Measurements from ENCODE around the gene GPATCH8.

Gene GPATCH8

GRCh38 chr17:44451832-44452231 lies 51.4 kb downstream of the GPATCH8 start:
- no peak overlapping the region for H3K4me2 ChIP-seq (ENCODE audit: low read length)
- H3K79me2 ChIP-seq = peaks cover 24% of the 10 kb centered on the region
- H3K27me3 ChIP-seq (ENCODE audit: control insufficient read depth, insufficient read depth, low read length) = no peaks in the 10 kb centered on the region
- no peaks in the 10 kb centered on the region for H3K36me3 ChIP-seq (ENCODE audit: control insufficient read depth, insufficient read depth, low read length)
- no peak overlapping the region for H3K9ac ChIP-seq
- no peaks in the 10 kb centered on the region for H3K4me1 ChIP-seq
- H2AFZ ChIP-seq = no peak overlapping the region
- TF ChIP-seq, protein P1, sequence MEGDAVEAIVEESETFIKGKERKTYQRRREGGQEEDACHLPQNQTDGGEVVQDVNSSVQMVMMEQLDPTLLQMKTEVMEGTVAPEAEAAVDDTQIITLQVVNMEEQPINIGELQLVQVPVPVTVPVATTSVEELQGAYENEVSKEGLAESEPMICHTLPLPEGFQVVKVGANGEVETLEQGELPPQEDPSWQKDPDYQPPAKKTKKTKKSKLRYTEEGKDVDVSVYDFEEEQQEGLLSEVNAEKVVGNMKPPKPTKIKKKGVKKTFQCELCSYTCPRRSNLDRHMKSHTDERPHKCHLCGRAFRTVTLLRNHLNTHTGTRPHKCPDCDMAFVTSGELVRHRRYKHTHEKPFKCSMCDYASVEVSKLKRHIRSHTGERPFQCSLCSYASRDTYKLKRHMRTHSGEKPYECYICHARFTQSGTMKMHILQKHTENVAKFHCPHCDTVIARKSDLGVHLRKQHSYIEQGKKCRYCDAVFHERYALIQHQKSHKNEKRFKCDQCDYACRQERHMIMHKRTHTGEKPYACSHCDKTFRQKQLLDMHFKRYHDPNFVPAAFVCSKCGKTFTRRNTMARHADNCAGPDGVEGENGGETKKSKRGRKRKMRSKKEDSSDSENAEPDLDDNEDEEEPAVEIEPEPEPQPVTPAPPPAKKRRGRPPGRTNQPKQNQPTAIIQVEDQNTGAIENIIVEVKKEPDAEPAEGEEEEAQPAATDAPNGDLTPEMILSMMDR (IDR thresholded peaks at IDR 0.05) = no peak
- H3K9me3 ChIP-seq (ENCODE audit: control insufficient read depth, low read length) = no peaks in the 10 kb centered on the region
- H3K4me3 ChIP-seq (ENCODE audit: low read depth, low read length) = no peak overlapping the region
- no peak overlapping the region for H3K27ac ChIP-seq

DNA sequence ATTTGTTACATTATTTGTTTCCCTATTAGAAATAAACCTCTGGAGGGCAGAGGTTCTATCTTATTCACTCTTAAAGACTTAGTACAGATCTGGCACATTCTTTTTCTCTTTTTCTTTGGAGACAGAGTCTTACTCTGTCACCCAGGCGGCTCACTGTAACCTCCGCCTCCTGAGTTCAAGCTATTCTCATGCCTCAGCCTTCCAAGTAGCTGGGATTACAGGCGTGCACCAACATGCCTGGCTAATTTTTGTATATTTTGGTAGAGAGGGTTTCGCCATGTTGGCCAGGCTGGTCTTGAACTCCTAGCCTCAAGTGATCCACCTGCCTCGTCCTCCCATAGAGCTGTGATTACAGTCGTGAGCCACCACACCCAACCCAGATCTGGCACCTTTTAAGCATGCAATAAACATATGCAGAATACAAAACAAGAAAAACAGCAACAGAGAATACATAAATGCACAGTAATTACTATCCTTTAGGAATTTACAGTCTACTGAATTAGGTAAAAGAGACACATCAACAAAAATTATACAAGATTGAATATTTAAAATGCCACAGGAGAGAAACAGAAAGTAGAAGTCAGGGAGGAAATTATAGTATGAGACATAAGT lies 52.1 kb downstream of the GPATCH8 start:
- TF ChIP-seq, protein P1 (IDR thresholded peaks at IDR 0.05) = no peak
- H3K79me2 ChIP-seq = peaks cover 23% of the 10 kb centered on the region

GRCh38 chr17:44448412-44448811 lies 54.8 kb downstream of the GPATCH8 start:
- Histone ChIP-seq H3K4me2 (ENCODE audit: low read length) (no peak overlapping the region), H3K27me3 (ENCODE audit: control insufficient read depth, insufficient read depth, low read length) (no peaks in the 10 kb centered on the region), H3K36me3 (ENCODE audit: control insufficient read depth, insufficient read depth, low read length) (no peaks in the 10 kb centered on the region), H3K9me3 (ENCODE audit: control insufficient read depth, low read length) (no peaks in the 10 kb centered on the region), H3K27ac (no peak overlapping the region), H2AFZ (no peak overlapping the region), H3K79me2 (peaks cover 20% of the 10 kb centered on the region), H3K4me1 (no peaks in the 10 kb centered on the region), H3K4me3 (ENCODE audit: low read depth, low read length) (no peak overlapping the region), H3K9ac (no peak overlapping the region)
- TF ChIP-seq, protein P1 (IDR thresholded peaks at IDR 0.05) = no peak

More for the DNA sequence above, 52.1 kb downstream of the GPATCH8 start:
- Histone ChIP-seq H3K4me1 (no peaks in the 10 kb centered on the region), H3K27ac (no peak overlapping the region), H3K4me3 (ENCODE audit: low read depth, low read length) (no peak overlapping the region), H3K9ac (no peak overlapping the region), H3K9me3 (ENCODE audit: control insufficient read depth, low read length) (no peaks in the 10 kb centered on the region), H3K4me2 (ENCODE audit: low read length) (no peak overlapping the region), H3K36me3 (ENCODE audit: control insufficient read depth, insufficient read depth, low read length) (no peaks in the 10 kb centered on the region), H3K27me3 (ENCODE audit: control insufficient read depth, insufficient read depth, low read length) (no peaks in the 10 kb centered on the region), H2AFZ (no peak overlapping the region)

DNA sequence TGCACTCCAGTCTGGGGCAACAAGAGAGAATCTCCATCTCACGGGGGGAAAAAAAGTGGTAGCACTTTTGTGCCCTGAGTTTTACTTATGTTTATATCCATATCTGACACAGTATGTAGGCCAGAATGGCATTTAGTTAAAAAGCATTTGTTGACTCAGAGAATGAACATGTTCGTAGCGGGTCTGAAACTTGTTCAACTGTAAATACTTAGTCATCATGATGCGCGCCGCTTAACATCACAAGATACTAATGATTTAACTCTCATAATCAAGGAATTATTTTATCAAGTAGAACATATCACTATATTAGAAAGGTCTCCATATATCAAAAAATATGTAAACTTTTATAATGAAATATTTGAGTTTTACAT lies 58.5 kb downstream of the GPATCH8 start:
- Histone ChIP-seq H3K27me3 (ENCODE audit: control insufficient read depth, insufficient read depth, low read length) (no peaks in the 10 kb centered on the region), H3K79me2 (peaks cover 37% of the 10 kb centered on the region), H3K27ac (no peak overlapping the region), H3K4me1 (peaks cover 4% of the 10 kb centered on the region), H2AFZ (no peak overlapping the region), H3K4me2 (ENCODE audit: low read length) (no peak overlapping the region), H3K4me3 (ENCODE audit: low read depth, low read length) (no peak overlapping the region), H3K9ac (no peak overlapping the region), H3K36me3 (ENCODE audit: control insufficient read depth, insufficient read depth, low read length) (no peaks in the 10 kb centered on the region), H3K9me3 (ENCODE audit: control insufficient read depth, low read length) (no peaks in the 10 kb centered on the region)
- TF ChIP-seq, protein P1 (IDR thresholded peaks at IDR 0.05) = no peak

DNA sequence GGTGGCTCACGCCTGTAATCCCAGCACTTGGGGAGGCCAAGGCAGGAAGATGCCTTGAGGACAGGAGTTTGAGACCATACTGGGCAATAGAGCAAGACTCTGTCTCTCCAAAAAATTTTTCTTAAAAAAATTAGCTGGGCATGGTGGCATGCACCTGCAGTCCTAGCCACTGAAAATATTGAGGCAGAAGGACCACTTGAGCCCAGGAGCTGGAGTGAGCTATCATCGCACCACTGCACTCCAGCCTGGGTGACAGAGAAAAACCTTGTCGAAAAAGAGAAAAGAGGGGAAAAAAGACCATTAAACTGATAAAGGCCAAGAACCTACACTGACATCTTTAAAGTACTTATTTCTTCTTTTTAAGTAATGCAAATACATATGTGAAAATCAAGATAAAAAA lies 60.4 kb downstream of the GPATCH8 start:
- no peak overlapping the region for H3K27ac ChIP-seq

More for the DNA sequence above, 60.4 kb downstream of the GPATCH8 start:
- Histone ChIP-seq H3K4me2 (ENCODE audit: low read length) (no peak overlapping the region), H3K27me3 (ENCODE audit: control insufficient read depth, insufficient read depth, low read length) (no peaks in the 10 kb centered on the region), H3K79me2 (peaks cover 37% of the 10 kb centered on the region), H3K4me3 (ENCODE audit: low read depth, low read length) (no peak overlapping the region), H3K36me3 (ENCODE audit: control insufficient read depth, insufficient read depth, low read length) (no peaks in the 10 kb centered on the region), H3K9me3 (ENCODE audit: control insufficient read depth, low read length) (no peaks in the 10 kb centered on the region), H2AFZ (no peak overlapping the region), H3K4me1 (peaks cover 9% of the 10 kb centered on the region), H3K9ac (no peak overlapping the region)
- TF ChIP-seq, protein P1 (IDR thresholded peaks at IDR 0.05) = no peak

All from parathyroid adenoma (tissue), 2 donors.